Spleen (tissue), 7 donors: ENCODE measurements around the gene MSH3.

ENCODE experiments used
- POLR2A ChIP-seq, 3 donors: fragments of 450-650 bp; IDR thresholded peaks; one replicate each; pipeline ENCODE4 v1.5.1; 2017; ENCODE audit warnings: antibody characterized with exemption in 3 of 3, mild to moderate bottlenecking in 1 of 3
- POLR2AphosphoS5 ChIP-seq, 3 donors: sonication (generic); formaldehyde crosslinking; IDR thresholded peaks; one replicate each; pipeline ENCODE4 v1.5.1; 2017; ENCODE audit warnings: antibody characterized with exemption in 3 of 3
- TF ChIP-seq, protein P1 (sequence below), 11 experiments: fragments of 200-600 bp in 7 of 11; fragments of 450-650 bp in 4 of 11; sonication (generic) in 4 of 11; IDR thresholded peaks in 8 of 11; conservative IDR thresholded peaks in 3 of 11; 1 replicate in 7 of 11; 2 replicates in 4 of 11; pipeline versions ENCODE4 v1.4.0 to v1.8.0; 2016 to 2021; ENCODE audit warnings: antibody characterized with exemption in 11 of 11, inconsistent platforms in 4 of 11, mild to moderate bottlenecking in 1 of 11
- donor health status: DM: no; HTN: no; CAD: no; lungs with moderate emphysema.
- donor health status: DM: no; HTN: no; CAD: no.
- donor health status: DM: no; HTN: no; CAD: no.

DNA sequence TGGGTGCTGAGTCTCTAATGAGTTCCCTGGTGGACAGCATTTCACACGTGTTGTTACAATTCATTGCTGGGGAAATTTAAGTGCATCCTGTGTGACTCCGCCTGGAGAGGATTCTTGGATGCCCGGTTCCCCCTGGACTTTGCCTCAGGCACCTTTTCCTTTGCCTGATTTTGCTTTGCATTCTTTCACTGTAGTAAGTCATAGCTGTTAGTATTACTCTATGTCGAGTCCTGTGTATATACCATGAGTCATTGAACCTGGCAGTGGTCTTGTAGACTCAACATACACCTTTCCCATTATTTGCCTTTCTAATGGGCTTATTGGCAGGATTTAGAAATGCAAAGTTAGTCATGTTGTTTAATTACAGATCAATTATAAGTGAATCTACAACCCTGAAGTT lies 82.3 kb downstream of the MSH3 start:
- TF ChIP-seq, protein P1, sequence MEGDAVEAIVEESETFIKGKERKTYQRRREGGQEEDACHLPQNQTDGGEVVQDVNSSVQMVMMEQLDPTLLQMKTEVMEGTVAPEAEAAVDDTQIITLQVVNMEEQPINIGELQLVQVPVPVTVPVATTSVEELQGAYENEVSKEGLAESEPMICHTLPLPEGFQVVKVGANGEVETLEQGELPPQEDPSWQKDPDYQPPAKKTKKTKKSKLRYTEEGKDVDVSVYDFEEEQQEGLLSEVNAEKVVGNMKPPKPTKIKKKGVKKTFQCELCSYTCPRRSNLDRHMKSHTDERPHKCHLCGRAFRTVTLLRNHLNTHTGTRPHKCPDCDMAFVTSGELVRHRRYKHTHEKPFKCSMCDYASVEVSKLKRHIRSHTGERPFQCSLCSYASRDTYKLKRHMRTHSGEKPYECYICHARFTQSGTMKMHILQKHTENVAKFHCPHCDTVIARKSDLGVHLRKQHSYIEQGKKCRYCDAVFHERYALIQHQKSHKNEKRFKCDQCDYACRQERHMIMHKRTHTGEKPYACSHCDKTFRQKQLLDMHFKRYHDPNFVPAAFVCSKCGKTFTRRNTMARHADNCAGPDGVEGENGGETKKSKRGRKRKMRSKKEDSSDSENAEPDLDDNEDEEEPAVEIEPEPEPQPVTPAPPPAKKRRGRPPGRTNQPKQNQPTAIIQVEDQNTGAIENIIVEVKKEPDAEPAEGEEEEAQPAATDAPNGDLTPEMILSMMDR (IDR thresholded peaks at IDR 0.05 in 8 of 11, conservative IDR thresholded peaks at IDR 0.05 in 3 of 11) = no peak
- TF ChIP-seq POLR2A (IDR thresholded peaks at IDR 0.05) (no peak), POLR2AphosphoS5 (IDR thresholded peaks at IDR 0.05) (no peak)
